GM12892 (cell line): Measurements from ENCODE around the gene FBXL20.

Source experiments
- POLR2A ChIP-seq: IDR thresholded peaks from 2 replicates; pipeline ENCODE4 v1.6.1; 2011; ENCODE audit warnings: low read depth, low read length, control low read depth
- POLR2AphosphoS5 ChIP-seq: IDR thresholded peaks from 2 replicates; pipeline ENCODE4 v1.6.1; 2011; ENCODE audit warnings: low read depth, low read length, control low read depth
- TAF1 ChIP-seq: IDR thresholded peaks from 2 replicates; pipeline ENCODE4 v1.6.1; 2011; ENCODE audit warnings: low read depth, mild to moderate bottlenecking, control low read depth, low read length, borderline replicate concordance

DNA sequence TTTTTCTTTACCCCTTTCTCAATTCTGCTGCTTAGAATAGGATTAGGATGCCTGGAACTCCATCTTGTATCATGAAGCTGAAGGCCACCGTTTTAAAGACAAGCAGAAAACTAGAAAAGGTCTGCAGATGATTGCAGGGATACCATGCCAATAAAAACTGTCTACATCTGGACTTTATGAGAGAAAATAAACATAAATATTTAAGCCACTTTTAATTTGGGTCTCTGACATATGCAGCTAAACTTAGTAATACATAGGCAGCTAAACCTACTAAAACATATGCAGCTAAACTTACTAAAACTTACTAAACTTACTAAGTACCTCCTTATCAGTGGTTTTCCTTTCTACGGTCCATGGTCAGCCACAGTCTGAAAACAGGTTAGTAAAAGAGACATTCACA lies 48.4 kb downstream of the FBXL20 start:
- TF ChIP-seq POLR2AphosphoS5 (no peak), TAF1 (no peak), POLR2A (no peak)
